HG03196 (cell line): ENCODE data around the gene TDRD15.
"Not testable (repeated sequence)": the region's sequence is repeated elsewhere in the genome, so short reads cannot be mapped to it uniquely, and the experiment has no call there.

Experiments
- ATAC-seq: cut with Tn5 transposase; IDR thresholded peaks from one replicate; pipeline ENCODE4 v1.9.1; 2021; ENCODE audit not compliant: unreplicated experiment

TDRD15 gene

DNA sequence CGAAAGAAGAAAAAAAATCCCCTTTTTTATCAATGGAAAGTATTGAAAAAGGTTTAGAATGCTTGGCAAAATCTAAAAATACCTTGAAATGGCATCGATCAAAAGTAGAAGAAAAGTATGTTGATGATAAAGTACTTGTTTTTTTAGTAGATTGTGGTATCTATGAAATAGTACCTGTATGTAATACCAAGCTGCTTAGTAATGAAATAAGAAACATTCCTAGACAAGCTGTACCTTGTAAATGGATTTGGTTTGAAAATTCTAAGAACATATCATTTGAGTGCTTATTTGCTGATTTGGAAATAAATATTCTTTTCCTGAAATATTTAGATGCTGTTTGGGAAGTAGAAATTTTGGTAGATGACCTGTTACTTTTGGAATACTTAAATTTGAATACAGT, 18.4 kb downstream of the TDRD15 start:
- no peak for ATAC-seq

DNA sequence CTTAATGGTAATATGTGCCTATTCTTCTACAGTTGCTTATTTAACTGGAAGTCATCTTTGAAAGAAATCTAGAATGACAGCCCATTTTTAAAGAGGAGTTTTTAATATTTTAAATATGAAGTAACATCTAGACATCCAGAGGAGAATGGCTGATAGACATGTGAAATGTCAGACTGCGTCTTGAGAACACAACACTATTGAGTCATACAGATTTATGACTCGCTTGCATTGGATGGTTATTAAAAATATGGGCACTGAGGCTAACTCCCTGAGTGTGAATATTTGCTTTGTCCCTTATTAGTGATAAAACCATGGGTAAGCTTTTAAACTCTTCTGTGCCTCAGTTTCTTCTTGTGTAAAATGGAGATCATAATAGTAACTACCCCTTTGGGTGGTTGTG, 22.9 kb downstream of the TDRD15 start:
- no peak for ATAC-seq

DNA sequence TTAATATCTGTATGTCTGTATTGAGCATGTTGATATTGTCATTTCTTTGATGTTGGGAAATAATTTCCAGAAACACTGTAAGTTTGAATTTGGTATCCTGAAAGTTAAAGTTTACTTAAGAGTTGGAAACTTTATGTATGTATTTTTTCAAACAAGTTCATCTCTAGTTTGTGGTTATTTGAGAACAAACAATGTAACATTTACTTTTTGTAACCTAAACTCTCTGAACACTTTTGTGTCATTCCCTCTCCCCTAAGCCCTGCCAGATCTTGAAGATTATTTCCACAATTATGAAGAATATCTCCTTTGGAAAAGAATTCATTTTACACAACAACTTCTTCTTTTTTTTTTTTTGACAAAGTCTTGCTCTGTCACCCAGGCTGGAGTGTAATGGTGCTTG, 24.9 kb downstream of the TDRD15 start:
- ATAC-seq = no peak

DNA sequence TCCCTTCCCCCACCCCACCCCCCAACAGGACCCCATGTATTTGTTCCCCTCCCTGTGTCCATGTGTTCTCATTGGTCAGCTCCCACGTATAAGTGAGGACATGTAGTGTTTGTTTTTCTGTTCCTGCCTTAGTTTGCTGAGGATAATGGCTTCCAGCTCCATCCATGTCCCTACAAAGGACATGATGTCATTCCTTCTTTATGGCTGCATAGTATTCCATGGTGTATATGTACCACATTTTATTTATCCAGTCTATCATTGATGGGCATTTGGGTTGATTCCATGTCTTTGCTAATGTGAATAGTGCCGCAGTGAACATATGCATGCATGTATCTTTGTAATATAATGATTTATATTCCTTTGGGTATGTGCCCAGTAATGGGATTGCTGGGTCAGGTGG, 27.5 kb downstream of the TDRD15 start:
- ATAC-seq = not testable (repeated sequence)

DNA sequence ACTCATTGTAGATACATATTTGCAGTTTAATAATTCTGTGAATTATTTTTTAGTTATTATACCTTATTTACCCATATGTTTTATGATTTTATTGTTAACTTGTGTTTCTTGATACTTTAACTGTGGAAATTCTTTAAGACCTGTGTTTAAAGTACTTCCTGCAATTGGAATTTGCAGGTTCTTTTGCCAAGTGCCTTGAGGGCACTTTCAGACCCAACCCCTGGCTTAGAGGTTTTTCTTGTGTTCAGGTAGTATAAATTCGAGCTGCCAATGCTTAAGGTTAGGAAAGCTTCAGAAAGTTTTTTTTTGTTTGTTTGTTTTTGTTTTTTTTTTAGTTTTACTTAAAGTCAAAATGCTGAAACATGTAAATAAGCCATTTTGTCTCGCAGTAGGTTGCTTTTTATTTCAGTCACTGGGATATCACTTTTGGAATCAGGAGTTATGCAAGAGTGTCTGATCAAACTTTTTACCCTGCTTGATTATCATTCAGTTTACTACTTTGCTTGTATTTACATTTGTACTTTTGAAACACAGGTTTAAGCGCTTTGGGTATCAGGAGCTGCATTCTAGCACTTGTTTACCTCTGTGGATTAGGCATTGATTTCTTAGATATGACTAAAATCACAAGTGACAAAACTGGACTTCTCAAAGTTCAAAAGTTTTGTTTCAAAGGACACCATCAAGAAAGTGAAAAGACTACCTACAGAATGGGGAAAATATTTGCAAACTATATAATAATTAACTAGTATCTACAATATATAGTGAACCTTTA, 31.8 kb downstream of the TDRD15 start:
- ATAC-seq = no peak

DNA sequence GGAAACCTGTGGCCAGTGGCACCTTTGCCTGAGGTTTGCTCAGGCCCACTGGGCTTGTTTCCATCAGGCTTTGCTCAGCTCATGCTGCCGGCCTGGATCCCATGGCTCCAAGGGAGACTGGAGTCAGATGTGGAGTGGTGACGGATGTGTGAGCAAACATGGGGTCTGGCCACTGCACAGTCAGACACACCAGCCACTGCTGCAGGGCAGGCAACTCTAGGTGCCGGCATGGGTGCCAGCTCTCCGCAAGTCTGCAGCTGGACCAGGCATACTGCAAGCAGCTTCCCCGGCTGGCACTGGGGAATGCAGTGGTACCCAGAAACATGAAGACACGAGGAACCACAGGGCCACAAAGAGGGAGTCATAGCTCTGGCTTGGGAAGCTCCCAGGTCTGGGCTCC, 37.4 kb downstream of the TDRD15 start:
- no peak for ATAC-seq

- ATAC-seq = no peak
These were observed 38.3 kb downstream of the TDRD15 start for GRCh38 chr2:21161832-21162614.

- no peak for ATAC-seq
These were observed 38.8 kb downstream of the TDRD15 start for GRCh38 chr2:21162615-21162878.

GRCh38 chr2:21163213-21163612, 39.4 kb downstream of the TDRD15 start:
- ATAC-seq = no peak

GRCh38 chr2:21165350-21165749, 41.6 kb downstream of the TDRD15 start:
- no peak for ATAC-seq

DNA sequence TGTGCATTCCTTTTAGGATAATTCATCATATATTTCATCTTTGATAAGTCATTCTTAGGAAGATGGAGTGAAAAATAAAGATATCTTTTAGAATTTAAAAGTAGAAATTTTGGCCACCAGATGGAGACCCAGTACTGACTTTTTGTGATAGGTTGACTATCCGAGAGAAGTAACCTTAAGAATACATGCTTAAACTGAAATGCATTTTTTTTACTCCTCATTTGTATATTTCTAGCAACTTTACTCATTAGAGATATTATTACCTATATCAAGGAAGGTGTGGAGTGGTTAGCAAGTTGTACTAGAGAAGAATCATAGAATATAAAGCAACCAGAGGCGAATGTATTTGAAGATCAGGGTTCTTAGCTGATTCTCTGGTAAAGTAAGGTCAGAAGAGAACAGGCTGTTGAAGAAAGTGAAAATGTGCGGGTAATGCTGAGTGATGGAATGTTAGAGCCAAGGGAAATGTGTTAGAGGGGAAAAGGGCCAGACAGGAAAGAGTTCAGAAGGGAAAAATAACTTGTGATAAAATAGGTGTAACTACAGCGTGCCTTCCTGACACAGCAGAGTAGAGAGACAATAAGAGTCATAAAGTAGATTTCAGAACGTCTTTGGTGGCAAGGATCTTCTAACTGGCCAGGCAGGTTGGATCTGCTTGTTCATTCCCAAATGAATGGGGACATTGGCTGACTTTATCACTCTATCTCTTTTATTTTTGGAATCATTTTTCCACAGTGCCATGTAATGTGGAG, 52.3 kb downstream of the TDRD15 start:
- no peak for ATAC-seq

- no peak for ATAC-seq
These were observed 58.2 kb downstream of the TDRD15 start for GRCh38 chr2:21181957-21182356.

- no peak for ATAC-seq
These were observed 59.5 kb downstream of the TDRD15 start for GRCh38 chr2:21183306-21183705.

- no peak for ATAC-seq
These were observed 60.0 kb downstream of the TDRD15 start for GRCh38 chr2:21183726-21184125.

GRCh38 chr2:21191535-21191934, 67.8 kb downstream of the TDRD15 start:
- ATAC-seq = no peak
